GM21423 (cell line): Measurements from ENCODE around the gene HTR1B.

Experiments used
- ATAC-seq: cut with Tn5 transposase; IDR thresholded peaks from one replicate; pipeline ENCODE4 v1.9.1; 2021; ENCODE audit warnings: mild to moderate bottlenecking, moderate library complexity; ENCODE audit not compliant: unreplicated experiment

Gene HTR1B

GRCh38 chr6:77456531-77457248 lies 6.6 kb downstream of the HTR1B start:
- no peak for ATAC-seq

- no peak for ATAC-seq
Measured at GRCh38 chr6:77455271-77455670, 8.0 kb downstream of the HTR1B start.

GRCh38 chr6:77454386-77454785 lies 8.9 kb downstream of the HTR1B start:
- ATAC-seq: no peak

GRCh38 chr6:77451466-77451865 lies 11.8 kb downstream of the HTR1B start:
- no peak for ATAC-seq

GRCh38 chr6:77450924-77451323 lies 12.4 kb downstream of the HTR1B start:
- ATAC-seq: no peak

GRCh38 chr6:77448546-77448945 lies 14.7 kb downstream of the HTR1B start:
- ATAC-seq: no peak

- no peak for ATAC-seq
Measured at GRCh38 chr6:77447254-77447653, 16.0 kb downstream of the HTR1B start.

GRCh38 chr6:77446249-77446648 lies 17.0 kb downstream of the HTR1B start:
- ATAC-seq: no peak

- no peak for ATAC-seq
Measured at GRCh38 chr6:77445214-77445613, 18.1 kb downstream of the HTR1B start.

- no peak for ATAC-seq
Measured at GRCh38 chr6:77440206-77440976, 22.9 kb downstream of the HTR1B start.

GRCh38 chr6:77433888-77434287 lies 29.4 kb downstream of the HTR1B start:
- no peak for ATAC-seq

- ATAC-seq: no peak
Measured at GRCh38 chr6:77430504-77430903, 32.8 kb downstream of the HTR1B start.

- no peak for ATAC-seq
Measured at GRCh38 chr6:77425671-77426070, 37.6 kb downstream of the HTR1B start.

GRCh38 chr6:77425216-77425615 lies 38.1 kb downstream of the HTR1B start:
- ATAC-seq: no peak

GRCh38 chr6:77424761-77425160 lies 38.5 kb downstream of the HTR1B start:
- no peak for ATAC-seq

- ATAC-seq: no peak
Measured at GRCh38 chr6:77416839-77417238, 46.5 kb downstream of the HTR1B start.

GRCh38 chr6:77415706-77416105 lies 47.6 kb downstream of the HTR1B start:
- ATAC-seq: peak; percentile 65
